Stimulated activated naive B cell treated with anti-CD40 and anti-IgM and Interleukin-4, amounts not matched to agents 10 μg/mL and 1 μg/mL and 100 μg/mL, for 72 hours (primary cell): ENCODE measurements around the gene GADD45GIP1.
"Not testable (repeated sequence)": the region's sequence is repeated elsewhere in the genome, so short reads cannot be mapped to it uniquely, and the experiment has no call there.

Experiments
- ATAC-seq, 2 donors: fragments of 150-1000 bp; cut with Tn5 transposase; replicated peaks; 2 replicates each; pipeline ENCODE4 v1.10.0; 2021; ENCODE audit warnings: moderate library complexity in 1 of 2
- DNase-seq: peaks from one replicate; pipeline ENCODE4 v3.0.0; 2021
- H3K27ac Mint-ChIP-seq: one replicate; pipeline ENCODE4 v1.8.0; 2022; ENCODE audit warnings: mild to moderate bottlenecking, mixed read lengths
- H3K27me3 Mint-ChIP-seq, 2 donors: one replicate each; pipeline ENCODE4 v1.8.0; 2022; ENCODE audit warnings: mixed read lengths in 2 of 2
- H3K36me3 Mint-ChIP-seq, 2 donors: one replicate each; pipeline ENCODE4 v1.8.0; 2022; ENCODE audit warnings: mixed read lengths in 2 of 2, mild to moderate bottlenecking in 1 of 2
- H3K4me1 Mint-ChIP-seq, 2 donors: one replicate each; pipeline ENCODE4 v1.8.0; 2022; ENCODE audit warnings: mixed read lengths in 2 of 2, mild to moderate bottlenecking in 1 of 2
- H3K4me3 Mint-ChIP-seq, 2 donors: one replicate each; pipeline ENCODE4 v1.8.0; 2022; ENCODE audit warnings: mild to moderate bottlenecking in 2 of 2, mixed read lengths in 2 of 2, moderate library complexity in 1 of 2
- H3K9me3 Mint-ChIP-seq, 2 donors: one replicate each; pipeline ENCODE4 v1.8.0; 2022; ENCODE audit warnings: mixed read lengths in 2 of 2, mild to moderate bottlenecking in 1 of 2

GADD45GIP1 gene

GRCh38 chr19:12959481-12959880, 2.5 kb upstream of the GADD45GIP1 start:
- H3K4me1 Mint-ChIP-seq: peaks cover 17 to 19% of the 10 kb centered on the region in 2 donors
- DNase-seq (no peak), ATAC-seq (no peak)
- H3K9me3 Mint-ChIP-seq: peaks cover 0 to 1% of the 10 kb centered on the region in 2 donors
- H3K36me3 Mint-ChIP-seq: peaks cover 2 to 13% of the 10 kb centered on the region in 2 donors
- H3K27ac Mint-ChIP-seq: no peak overlapping the region
- H3K4me3 Mint-ChIP-seq: no peak overlapping the region
- no peaks in the 10 kb centered on the region for H3K27me3 Mint-ChIP-seq

DNA sequence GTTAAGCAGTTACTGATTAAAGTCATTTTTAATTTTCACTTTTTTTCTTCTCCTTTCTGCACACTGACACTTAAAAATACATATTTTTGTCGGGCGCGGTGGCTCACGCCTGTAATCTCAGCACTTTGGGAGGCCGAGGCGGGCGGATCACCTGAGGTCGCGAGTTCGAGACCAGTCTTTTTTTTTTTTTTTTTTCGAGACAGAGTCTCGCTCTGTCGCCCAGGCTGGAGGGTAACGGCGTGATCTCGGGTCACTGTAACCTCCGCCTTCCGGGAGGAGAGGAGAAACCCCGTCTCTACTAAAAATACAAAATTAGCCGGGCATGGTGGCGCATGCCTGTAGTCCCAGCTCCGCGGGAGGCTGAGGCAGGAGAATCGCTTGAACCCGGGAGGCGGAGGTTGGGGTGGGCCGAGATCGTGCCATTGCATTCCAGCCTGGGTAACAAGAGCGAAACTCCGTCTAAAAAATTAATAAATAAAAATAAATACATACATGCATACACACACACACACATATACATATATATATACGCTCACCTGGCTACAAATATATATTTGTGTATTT, 448 bp upstream of the GADD45GIP1 start:
- DNase-seq, H3K9me3 Mint-ChIP-seq, H3K27me3 Mint-ChIP-seq: not testable (repeated sequence)
- ATAC-seq: peak; percentile 42 to 47
- Mint-ChIP-seq H3K36me3 (peaks cover 14 to 32% of the 10 kb centered on the region in 2 donors), H3K27ac (peak overlapping the region; percentile 100), H3K4me1 (peaks cover 32 to 39% of the 10 kb centered on the region in 2 donors), H3K4me3 (peak overlapping the region; percentile 95 to 96)

DNA sequence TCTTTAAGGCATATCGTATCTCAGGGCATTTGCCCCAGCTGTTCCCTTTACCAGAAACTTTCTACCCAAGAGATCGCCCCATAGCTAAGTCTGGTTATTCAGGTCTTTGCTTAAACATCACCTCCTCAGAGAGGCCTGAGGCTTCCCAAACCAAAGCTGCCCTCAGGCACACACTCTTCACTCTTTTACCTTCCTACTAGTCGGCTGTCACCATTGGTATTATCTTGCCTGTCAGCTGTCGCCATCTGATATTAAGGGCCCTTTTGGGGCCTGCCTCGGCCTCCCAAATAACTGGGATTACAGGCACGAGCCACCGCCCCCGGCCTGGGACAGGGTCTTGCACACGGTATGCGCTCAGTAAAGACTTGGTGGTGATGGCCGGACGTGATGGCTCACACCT, 1.0 kb downstream of the GADD45GIP1 start:
- DNase-seq (no peak), ATAC-seq (no peak)
- Mint-ChIP-seq H3K36me3 (peaks cover 24 to 43% of the 10 kb centered on the region in 2 donors), H3K27ac (peak overlapping the region; percentile 94), H3K4me1 (peaks cover 32 to 41% of the 10 kb centered on the region in 2 donors), H3K27me3 (no peaks in the 10 kb centered on the region), H3K4me3 (peak overlapping the region; percentile 95 to 96), H3K9me3 (no peaks in the 10 kb centered on the region)

GRCh38 chr19:12955575-12955974, 1.4 kb downstream of the GADD45GIP1 start:
- not testable (repeated sequence) for DNase-seq, H3K9me3 Mint-ChIP-seq, ATAC-seq, H3K27me3 Mint-ChIP-seq
- Mint-ChIP-seq H3K4me3 (peak overlapping the region; percentile 95 to 96), H3K36me3 (peaks cover 27 to 46% of the 10 kb centered on the region in 2 donors), H3K4me1 (peaks cover 32 to 41% of the 10 kb centered on the region in 2 donors), H3K27ac (peak overlapping the region; percentile 94)

DNA sequence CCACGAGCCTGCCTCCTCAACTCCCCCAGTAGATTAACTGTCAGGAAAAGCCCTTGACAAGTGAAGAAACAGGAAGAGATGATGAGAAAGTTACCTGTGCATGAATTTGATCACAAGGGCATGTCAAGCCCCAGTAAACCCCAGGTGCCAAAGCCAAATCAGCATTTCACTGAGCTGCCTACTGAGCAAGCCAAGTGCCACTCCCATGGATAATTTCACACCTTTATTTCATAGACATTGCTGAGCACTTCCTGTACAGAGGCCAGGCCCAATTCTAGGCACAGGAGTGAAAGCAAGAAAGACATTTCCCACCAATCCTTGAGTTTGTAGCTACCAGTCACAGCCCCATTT, 2.4 kb downstream of the GADD45GIP1 start:
- Mint-ChIP-seq H3K9me3 (no peaks in the 10 kb centered on the region), H3K36me3 (peaks cover 34 to 56% of the 10 kb centered on the region in 2 donors), H3K4me3 (peak overlapping the region in 1 of 2 donors; percentile 63), H3K4me1 (peaks cover 38 to 50% of the 10 kb centered on the region in 2 donors), H3K27ac (peak overlapping the region; percentile 93), H3K27me3 (no peaks in the 10 kb centered on the region)
- no peak for DNase-seq
- ATAC-seq: no peak

GRCh38 chr19:12953799-12954611, 3.0 kb downstream of the GADD45GIP1 start:
- H3K9me3 Mint-ChIP-seq: no peaks in the 10 kb centered on the region
- ATAC-seq: peak in 1 of 2 donors; percentile 14
- no peak for DNase-seq
- peaks cover 38 to 52% of the 10 kb centered on the region in 2 donors for H3K4me1 Mint-ChIP-seq
- H3K4me3 Mint-ChIP-seq: peak overlapping the region in 1 of 2 donors; percentile 63
- H3K27me3 Mint-ChIP-seq: no peaks in the 10 kb centered on the region
- peak overlapping the region; percentile 93 for H3K27ac Mint-ChIP-seq
- peaks cover 37 to 60% of the 10 kb centered on the region in 2 donors for H3K36me3 Mint-ChIP-seq

DNA sequence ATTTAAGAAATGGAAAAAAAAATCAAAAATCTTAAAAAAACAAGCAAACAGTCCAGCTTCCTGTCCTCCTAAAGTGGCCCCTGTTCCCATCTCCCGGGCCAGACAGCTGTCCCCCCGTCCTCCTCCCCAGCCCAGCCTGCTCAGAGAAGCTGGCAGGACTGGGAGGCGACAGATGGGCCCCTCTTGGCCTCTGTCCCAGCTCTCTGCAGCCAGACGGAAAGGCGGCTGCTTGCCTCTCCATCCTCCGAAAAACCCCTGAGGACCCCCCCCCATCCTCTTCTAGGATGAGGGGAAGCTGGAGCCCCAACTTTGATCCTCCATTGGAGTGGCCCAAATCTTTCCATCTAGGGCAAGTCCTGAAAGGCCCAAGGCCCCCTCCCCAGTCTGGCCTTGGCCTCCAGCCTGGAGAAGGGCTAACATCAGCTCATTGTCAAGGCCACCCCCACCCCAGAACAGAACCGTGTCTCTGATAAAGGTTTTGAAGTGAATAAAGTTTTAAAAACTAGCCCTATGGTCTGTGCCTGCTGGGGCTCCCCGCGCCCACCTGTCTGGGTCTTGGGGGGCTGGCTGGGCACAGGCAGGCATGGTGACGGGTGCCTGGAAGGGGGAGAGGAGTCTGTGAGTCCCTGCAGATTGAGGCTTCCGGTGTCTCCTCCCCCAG, 3.8 kb downstream of the GADD45GIP1 start:
- peaks cover 40 to 64% of the 10 kb centered on the region in 2 donors for H3K36me3 Mint-ChIP-seq
- peaks cover 42 to 57% of the 10 kb centered on the region in 2 donors for H3K4me1 Mint-ChIP-seq
- no peak overlapping the region for H3K4me3 Mint-ChIP-seq
- ATAC-seq (no peak), DNase-seq (no peak)
- H3K27ac Mint-ChIP-seq: peak overlapping the region; percentile 93
- no peaks in the 10 kb centered on the region for H3K9me3 Mint-ChIP-seq
- no peaks in the 10 kb centered on the region for H3K27me3 Mint-ChIP-seq

GRCh38 chr19:12952488-12953137, 4.4 kb downstream of the GADD45GIP1 start:
- no peaks in the 10 kb centered on the region for H3K9me3 Mint-ChIP-seq
- H3K4me3 Mint-ChIP-seq: no peak overlapping the region
- H3K27ac Mint-ChIP-seq: peak overlapping the region; percentile 69
- H3K36me3 Mint-ChIP-seq: peaks cover 45 to 68% of the 10 kb centered on the region in 2 donors
- ATAC-seq (no peak), DNase-seq (no peak)
- no peaks in the 10 kb centered on the region for H3K27me3 Mint-ChIP-seq
- H3K4me1 Mint-ChIP-seq: peaks cover 46 to 60% of the 10 kb centered on the region in 2 donors

DNA sequence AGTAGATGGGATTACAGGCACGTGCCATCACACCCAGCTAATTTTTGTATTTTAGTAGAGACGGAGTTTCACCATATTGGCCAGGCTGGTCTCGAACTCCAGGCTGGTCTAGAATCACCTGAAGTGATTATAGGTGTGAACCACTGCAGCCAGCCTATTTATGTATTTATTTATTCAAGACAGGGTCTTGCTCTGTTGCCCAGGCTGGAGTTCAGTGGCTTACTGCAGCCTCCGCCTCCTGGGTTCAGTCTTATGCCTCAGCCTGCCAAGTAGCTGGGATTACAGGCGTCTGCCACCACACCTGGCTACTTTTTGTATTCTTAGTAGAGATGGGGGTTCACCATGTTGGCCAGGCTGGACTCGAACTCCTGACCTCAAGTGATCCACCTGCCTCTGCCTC, 5.0 kb downstream of the GADD45GIP1 start:
- not testable (repeated sequence) for DNase-seq, ATAC-seq, H3K27me3 Mint-ChIP-seq, H3K9me3 Mint-ChIP-seq, H3K4me3 Mint-ChIP-seq
- Mint-ChIP-seq H3K36me3 (peaks cover 45 to 69% of the 10 kb centered on the region in 2 donors), H3K27ac (peak overlapping the region; percentile 44), H3K4me1 (peaks cover 46 to 60% of the 10 kb centered on the region in 2 donors)

GRCh38 chr19:12949363-12950283, 7.4 kb downstream of the GADD45GIP1 start:
- Mint-ChIP-seq H3K4me1 (peaks cover 41 to 60% of the 10 kb centered on the region in 2 donors), H3K36me3 (peaks cover 57 to 70% of the 10 kb centered on the region in 2 donors)
- no peak for ATAC-seq

GRCh38 chr19:12948612-12949362, 8.2 kb downstream of the GADD45GIP1 start:
- no peak for DNase-seq
- Mint-ChIP-seq H3K36me3 (peaks cover 56 to 70% of the 10 kb centered on the region in 2 donors), H3K4me3 (no peak overlapping the region), H3K27me3 (no peaks in the 10 kb centered on the region), H3K9me3 (peaks cover 0 to 1% of the 10 kb centered on the region in 2 donors), H3K27ac (peak overlapping the region; percentile 69), H3K4me1 (peaks cover 36 to 60% of the 10 kb centered on the region in 2 donors)
- no peak for ATAC-seq

More at GRCh38 chr19:12949363-12950283, 7.4 kb downstream of the GADD45GIP1 start:
- peak overlapping the region; percentile 80 for H3K27ac Mint-ChIP-seq
- DNase-seq: no peak
- no peaks in the 10 kb centered on the region for H3K27me3 Mint-ChIP-seq
- H3K4me3 Mint-ChIP-seq: no peak overlapping the region
- peaks cover 0 to 1% of the 10 kb centered on the region in 2 donors for H3K9me3 Mint-ChIP-seq

- Mint-ChIP-seq H3K9me3 (peaks cover 0 to 1% of the 10 kb centered on the region in 2 donors), H3K27ac (peak overlapping the region; percentile 62), H3K27me3 (no peaks in the 10 kb centered on the region), H3K4me1 (peaks cover 38 to 60% of the 10 kb centered on the region in 2 donors), H3K36me3 (peaks cover 59 to 71% of the 10 kb centered on the region in 2 donors), H3K4me3 (no peak overlapping the region)
- DNase-seq (no peak), ATAC-seq (no peak)
Observed at GRCh38 chr19:12947702-12948611, 9.1 kb downstream of the GADD45GIP1 start.
